Fibroblast of skin of left quadriceps (primary cell): ENCODE results near the gene QPCT.

Source experiments
- DNase-seq, 2 experiments: peaks; one replicate each; pipeline ENCODE4 v3.0.0-alpha.2; 2013; ENCODE audit warnings: low read depth in 2 of 2

The QPCT gene

DNA sequence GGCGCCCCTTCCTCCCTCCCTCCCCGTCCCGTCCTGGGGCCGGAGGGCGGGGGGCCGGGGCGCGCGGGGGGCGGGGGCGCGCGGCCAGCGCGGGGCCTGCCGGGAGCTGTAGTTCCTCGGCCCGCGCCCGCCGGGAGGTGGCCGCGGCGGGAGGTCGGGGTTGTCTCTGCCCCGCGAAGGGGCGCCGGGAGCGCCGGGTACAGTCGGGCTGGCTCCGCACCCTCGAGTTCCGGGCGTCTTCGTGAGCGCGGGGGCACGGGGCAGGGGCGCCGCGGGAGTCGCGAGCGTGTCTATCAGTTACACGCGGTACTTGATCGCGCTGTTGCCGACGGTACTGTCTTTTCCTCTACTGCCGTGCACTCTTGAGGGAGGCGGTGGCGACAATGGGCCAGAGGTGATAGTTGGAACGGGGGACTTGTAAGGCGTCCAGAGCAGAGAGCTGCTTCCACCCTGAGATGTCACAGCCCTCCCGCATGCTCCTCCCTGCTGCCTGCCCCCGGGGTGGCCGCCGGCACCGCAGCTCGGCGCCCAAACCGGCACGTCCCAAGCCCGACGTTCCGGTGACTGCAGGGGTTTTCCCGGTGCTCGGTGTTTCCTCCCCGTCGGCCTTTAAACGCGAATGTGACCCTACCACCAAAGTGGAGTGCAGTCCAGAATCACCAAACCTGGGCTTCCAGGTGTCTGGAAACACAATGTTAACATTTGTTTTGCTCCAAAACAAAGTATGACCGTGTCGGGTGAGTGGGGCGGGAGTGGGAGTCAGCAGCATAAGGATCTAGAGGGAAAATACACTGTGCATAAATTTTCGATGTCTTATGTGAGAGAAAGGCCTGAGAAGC, 19.4 kb upstream of the QPCT start, which contains the start of gene PRKD3:
Gene PRKD3, minus strand, starts transcription at position 48 of the 839 bp plus-strand sequence. CDS start 8,309 bp downstream, outside the sequence.
- no peak for DNase-seq

DNA sequence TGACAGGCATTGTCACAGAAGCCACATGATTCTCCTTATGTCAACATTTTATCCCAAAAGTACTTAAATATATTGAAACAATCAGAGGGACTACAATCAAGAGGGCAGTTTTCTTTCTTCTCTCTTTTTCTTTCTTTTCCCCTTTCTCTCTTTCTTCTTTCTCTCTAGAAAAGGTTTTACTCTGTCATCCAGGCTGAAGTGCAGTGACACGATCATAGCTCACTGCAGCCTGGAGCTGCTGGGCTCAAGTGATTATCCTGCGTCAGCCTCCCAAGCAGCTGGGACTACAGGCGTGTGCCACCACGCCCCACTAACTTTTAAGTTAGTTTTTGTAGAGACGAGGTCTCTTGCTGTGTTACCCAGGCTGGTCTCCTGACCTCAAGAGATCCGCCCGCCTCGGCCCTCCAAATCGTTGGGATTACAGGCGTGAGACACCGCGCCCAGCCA, 18.8 kb upstream of the QPCT start:
- DNase-seq, result no peak

DNA sequence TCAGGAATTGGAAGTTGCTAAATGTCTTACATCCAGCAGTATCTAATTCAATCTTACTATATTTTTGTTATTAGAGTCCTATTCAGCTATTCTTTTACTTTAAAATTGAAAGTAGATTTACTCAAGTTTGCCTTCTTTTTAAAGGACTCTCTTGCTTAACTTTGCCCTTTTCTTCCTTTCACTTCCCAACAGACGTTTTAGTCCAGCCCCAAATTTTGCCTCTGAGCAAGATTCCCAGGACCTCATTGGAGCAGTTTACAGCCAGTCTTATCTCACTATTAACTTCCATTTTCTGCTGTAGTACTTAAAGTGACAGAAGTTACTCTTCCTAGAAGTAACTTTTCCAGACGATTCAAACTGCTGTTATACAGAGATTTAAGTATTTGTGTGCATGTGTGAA, 18.1 kb upstream of the QPCT start:
- DNase-seq, result peak in 1 of 2 experiments; percentile 52

DNA sequence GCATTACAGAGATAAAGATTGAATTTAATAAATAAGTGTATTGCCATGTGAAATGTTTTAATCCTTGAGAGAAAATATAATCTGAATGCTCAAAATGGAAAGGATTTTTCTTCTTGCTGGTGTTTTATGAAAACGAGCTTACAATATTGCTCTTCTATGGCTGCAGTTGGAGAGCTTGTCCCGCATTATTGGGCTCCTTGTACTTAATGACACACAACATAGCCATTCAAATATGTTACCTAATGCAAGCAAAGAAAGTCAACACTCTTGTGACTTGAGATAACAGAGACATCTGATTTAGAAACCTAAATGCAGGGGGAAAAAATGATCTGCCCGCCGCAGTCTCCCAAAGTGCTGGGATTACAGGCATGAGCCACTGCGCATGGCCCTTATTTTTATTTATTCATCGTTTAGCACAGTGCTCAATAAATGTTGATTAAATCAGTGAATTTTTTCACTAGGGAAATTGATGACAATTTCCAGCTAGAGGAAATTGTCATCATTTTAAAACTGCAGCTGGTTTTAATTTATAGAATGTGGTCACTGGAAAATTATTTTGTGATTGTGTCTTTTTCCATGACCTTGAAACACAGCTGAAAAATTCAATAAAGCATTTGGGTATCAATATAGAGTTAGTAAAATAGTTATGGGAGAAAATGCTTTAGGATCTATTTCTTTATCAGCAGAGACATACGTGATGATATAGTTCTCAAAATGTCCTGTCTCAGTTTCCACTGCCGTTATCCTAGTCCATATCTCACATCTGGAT, 17.4 kb upstream of the QPCT start:
- no peak for DNase-seq

DNA sequence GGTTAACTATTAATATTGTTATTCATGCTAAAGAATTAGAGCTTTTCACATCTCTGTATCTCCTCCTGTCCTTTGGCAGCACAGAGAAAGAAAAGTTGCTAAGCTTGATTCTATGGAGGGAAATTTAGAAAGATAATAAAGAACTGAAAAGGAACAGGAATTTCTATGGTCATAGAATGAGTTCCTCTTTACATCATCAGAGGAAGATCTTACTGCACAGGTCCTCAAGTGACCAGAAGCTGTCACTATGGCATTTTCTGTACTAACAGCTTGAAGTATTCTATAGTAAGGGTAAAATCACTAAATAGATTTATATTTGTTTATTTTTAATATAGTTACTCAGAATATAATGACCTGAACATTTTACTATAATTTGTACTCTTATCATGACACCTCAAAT, 13.7 kb upstream of the QPCT start:
- DNase-seq, result no peak

DNA sequence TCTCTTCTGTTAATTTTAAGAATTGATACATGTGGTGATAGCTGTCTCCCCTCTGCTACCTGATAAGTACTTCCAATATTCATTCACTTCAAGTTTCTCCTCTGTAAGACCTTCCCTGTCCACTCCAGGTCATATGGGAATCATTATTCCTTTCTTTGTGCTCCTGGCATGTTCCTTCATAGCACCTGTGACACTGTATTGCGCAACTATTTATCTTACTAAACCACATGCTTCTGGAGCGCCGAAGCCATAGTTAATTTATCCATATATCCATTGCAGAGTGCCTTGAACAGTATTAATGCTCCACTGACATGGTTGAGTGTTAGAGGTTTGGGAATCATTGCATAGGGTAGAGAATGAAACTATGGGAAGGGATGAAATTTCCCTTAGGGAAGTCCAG, 11.9 kb upstream of the QPCT start:
- no peak for DNase-seq

DNA sequence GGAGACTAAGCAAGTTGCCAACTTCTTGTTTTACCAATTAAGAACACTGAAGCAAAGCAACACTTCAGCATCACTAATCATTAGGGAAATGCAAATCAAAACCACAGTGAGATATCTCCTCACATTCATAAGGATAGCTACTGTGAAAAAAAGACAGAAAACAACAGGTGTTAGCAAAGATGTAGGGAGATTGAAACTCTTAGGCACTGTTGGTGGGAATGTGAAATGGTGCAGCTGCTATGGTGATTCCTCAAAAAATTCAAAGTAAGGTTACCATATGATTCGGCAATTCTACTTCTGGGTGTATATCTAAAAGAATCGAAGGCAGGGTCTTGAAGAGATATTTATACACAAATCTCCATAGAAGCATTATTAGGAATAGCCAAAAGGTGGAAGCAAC, 11.2 kb upstream of the QPCT start:
- DNase-seq, result no peak

DNA sequence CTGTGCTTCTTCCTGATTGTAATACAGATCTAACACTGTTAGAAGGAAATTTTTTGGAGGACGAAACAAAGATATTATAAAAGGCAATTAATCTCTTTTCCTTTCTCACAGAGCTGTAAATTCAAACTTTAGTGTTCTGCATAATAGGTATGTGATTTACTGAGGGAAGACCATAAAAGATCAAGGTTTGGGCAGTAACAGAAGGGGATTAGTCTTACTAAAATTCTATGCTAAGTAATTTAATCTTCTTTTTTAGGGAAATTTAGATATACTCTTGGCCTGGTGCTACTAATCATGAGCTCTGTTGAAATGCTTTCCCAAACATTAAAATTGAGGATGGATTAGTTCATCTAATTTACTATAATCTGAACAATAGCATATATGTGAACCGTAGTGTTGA, 8.8 kb upstream of the QPCT start:
- DNase-seq, result no peak

DNA sequence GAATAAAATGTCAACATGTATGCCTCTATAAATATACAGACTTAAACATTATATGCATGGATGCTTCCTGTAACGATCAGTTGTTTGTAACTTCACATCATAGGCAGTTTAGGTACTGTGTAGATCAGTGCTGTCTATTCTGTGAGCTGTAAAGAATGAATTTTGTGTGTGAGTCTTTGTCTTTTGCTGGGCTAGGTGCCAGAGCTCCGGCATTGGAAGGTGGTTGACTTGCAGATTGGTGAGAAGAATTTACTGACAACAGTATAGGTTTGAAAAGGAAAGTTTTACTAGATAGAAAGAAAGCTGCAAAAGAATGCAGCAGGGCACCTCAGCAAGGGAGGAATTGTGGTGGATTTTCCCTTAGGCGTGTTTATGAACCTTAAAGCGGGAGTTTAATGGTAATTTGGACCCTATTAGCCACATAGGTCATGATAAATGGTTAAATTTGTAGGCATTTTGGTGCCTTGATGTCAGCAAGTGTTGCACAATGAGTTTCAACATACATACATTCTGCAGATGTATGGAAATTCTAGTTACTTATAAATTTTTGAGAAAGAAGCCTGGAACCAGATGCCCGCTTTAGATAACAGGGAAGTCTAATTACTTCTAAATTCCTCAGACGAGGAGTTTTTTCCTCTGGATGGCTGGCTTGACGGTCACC, 6.7 kb upstream of the QPCT start:
- peak; percentile 40 to 48 for DNase-seq

DNA sequence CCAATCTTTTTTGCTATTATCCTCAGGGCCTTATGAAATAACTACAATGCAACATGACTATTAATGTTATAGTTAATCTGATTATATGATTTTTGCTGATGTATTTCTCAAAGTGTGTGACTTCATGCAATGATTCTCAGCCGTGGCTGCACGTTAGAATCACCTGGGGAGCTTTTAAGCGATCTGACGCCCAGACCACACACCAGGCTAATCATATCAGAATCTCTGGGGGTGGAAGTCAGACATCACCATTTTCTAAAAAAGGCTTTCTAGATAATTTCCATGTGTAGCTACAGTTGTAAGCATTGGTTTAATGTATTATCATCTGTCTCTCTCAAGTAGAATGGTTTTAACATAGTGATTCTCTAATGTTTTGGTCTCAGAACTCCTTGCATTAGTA, 5.5 kb upstream of the QPCT start:
- no peak for DNase-seq

DNA sequence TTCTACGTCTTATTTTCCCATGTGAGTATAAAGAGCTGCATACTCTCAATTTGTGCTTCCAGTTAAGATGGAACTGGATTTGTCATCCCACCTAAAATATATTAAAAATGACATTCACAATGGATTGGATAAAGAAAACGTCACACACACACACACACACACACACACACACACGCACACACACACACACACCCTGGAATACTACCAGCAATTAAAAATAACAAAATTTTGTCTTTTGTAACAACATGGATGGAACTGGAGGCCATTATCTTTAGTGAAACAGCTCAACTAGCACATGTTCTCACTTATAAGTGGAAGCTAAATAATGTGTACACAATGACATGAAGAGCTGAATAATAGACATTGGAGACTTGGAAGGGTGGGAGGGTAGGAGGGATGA, 3.8 kb upstream of the QPCT start:
- no peak for DNase-seq

DNA sequence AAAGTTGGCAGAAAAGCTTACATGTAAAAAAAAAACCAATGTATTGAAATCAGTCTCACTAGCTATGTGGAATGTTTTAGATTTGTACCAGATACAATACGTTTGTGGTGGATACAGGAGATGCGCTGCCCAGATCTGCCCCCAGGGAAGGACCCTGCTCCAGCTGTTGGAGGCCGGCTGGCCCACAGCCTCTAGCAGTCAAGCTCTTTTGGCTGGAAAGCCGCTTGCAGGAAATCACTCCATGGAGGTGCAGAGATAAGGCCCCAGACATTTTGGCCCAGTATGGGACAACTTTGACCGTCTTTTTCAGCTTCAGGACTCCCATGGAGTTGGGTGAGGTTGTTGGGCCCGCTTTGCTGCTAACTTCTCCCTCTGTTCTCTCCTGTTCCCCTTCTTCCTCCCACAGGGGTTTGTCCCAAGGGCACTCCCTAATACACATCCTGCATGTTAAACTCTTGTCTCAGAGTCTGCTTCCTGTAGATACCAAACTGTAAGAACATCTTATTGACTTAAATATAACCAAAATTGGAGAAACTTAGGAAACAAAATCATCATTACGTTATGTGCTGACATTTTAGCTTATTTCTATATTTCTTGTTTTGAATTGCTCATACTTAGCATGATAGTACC, 1.7 kb upstream of the QPCT start:
- DNase-seq, result no peak

DNA sequence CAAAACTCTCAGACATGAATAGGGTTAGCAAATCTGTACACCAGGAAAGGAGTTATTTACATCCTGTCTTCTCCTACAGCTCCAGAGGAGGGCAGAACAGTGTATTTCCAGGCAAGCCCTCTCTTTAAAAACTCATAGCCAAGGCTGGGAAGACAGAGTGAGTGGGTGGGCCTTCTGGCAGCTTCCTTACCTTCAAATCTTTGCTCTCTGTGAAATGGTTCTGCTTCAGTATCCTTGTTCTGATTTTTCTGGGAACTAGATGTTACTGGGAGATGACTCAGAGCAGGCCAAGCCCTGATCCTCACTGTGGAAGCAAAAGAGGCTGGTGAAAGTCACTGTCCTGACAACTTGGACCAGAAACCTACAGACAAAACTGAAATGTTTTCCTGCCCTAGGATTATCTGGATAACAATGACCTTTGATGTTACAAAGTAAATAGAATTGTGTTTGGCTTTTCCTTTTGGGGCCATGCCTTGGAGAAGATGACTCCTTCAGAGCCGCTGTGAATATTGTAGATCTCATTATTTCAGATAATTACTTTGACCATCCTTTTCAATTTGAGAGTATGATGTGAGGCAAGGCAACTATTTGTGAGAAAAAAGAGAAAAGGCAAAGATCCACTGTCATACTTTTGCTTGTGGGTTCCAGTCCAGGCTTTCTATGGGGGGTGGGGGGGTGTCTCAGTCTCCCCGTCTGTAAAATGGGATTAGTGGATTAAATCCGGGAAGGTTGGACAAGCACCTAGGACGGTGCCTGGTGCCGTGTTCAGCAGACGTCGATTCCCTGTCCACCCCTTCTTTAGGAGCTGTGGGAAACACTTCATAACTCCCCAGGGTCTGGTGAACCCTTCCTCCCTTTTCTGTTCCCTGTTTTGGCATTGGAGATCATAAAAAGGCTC, 644 bp upstream of the QPCT start:
- peak in 1 of 2 experiments; percentile 37 for DNase-seq

DNA sequence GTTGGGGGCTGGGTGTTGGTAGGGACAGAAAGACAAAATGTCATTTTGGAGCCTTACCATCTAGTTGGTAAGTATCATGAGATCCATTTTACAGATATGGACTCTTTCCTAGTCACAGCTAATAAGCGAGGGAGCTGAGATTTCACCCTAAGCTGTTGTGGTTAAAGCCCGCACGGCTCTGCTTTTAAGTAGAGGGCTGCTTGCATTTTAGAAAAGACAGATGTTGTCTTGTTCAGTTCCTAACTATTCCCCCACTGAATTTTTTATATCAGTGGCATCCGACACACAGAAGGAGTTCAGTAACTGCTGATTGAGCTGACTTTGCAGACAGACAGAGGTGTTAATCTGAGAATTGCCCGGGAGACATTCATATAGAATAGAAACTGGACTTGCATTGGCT, 3.7 kb downstream of the QPCT start:
- DNase-seq, result no peak

DNA sequence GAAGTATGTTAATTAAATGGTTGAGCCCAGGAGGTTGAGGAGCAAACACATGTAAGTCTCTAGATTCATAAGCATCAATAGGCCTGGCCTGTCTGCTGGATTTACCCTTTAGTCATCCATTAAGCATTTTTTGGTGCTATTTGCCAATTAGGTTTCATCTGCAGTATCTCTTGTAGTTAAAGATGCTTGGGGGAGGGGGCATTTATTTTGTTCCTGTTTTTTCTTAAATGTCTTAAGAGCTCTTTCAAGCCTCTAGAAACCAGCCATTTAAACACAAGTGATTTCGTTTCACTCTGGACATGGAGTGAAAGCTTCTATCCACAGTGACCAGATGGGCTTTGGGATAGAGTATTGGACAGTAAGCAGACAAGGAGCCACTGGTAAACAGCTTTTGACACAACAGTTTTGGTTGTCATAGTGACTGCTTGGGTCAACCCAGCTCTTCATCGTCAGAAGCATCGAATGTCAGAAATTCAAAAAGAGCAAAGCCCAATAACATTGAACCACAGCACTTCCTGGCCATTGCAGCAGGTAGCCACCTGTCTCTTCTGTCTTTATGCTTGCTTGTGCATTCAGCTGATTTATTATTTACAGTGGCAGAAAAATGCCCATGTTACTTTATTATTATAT, 4.9 kb downstream of the QPCT start:
- DNase-seq, result no peak

DNA sequence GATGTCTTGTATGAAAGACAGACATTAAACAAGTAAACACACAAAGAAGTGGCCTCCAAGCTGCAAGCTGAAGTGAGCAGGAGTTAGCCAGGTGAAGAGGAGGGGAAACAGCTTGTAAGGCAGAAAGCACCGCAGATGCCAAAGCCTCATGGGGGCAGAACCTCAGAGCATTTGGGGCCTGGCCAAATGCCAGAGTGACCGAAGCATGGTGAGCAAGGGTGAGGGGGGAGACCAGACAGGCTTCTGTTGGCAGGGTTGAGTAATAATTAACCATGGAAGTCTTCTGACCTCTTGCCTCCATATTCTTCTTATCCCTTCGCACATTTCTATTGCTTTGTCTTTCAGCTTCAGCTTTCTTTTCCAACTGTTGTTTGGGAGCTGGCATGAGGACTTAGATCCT, 5.6 kb downstream of the QPCT start:
- DNase-seq, result no peak

DNA sequence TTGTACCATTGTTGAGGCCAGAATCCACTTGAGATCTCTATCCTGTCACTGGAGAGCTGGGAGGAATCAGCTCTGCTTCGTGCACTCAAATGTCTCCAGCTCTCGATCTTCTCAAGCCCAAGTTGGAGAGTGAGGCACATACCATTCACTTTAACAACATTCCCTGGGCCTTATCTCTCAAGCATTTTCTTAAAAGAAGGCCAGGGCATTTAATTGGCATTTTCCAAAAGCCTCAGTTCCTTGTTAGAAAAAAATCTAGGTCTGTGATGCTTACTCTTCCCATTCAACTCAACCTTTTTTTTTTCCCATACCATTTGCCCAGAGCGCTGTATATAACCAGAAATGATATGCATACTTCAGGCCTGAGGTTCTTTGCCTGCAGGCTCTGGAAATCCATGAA, 10.1 kb downstream of the QPCT start:
- no peak for DNase-seq

DNA sequence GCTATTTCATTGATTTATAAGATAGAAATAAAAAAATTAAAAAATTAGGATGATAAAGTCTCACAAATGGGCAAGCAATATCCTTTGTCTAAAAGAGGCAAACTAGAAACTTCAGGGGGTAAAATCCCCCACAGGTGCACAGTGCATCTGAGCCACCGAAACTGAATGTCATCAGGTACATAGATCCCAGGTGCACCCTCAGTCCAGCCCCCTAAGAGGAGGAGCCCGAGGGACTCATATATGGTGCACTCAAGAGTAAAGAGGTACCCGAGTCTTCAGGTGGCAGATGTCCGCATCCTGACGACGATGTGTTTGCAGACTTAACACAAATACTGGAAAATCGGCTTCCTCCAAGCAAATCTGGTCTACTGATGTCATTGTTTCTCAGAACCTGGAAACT, 11.3 kb downstream of the QPCT start:
- DNase-seq, result no peak

DNA sequence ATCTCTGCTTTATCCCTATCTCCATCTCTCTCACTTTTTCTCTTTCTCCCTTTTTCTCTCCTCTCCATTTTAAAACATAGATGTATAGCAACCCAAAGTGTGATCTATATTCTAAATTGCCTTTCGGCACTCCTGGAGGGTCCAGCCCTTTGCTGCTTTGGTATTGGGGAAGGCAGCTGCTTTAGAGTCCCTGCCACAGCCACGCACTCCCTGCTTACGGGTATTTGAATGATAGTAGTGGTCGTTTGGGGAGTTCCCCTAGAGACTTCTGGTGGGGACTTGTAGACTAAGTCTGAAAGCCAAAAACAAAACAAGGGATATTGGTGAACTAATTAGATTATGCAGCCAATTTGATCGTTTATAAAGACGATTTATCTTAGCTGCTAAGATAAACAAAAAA, 11.9 kb downstream of the QPCT start:
- no peak for DNase-seq

DNA sequence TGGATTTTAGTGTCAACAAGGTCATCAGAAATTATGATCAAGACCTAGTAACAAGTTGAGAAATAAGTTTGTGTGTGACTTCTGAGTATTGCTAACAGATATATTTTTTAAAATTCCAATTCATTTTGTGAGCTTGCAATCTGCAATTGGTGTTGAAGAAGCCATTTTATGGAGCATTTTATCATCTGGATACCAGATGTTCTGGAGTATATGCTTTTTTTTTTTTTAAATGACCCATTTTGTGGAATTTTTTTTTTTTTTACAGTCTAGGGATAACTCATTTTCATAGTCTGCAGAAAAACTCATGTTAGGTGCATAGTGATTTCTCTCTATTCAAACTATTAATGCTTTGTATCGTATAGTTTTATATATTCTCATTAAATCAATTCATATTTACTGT, 12.6 kb downstream of the QPCT start:
- peak in 1 of 2 experiments; percentile 52 for DNase-seq

DNA sequence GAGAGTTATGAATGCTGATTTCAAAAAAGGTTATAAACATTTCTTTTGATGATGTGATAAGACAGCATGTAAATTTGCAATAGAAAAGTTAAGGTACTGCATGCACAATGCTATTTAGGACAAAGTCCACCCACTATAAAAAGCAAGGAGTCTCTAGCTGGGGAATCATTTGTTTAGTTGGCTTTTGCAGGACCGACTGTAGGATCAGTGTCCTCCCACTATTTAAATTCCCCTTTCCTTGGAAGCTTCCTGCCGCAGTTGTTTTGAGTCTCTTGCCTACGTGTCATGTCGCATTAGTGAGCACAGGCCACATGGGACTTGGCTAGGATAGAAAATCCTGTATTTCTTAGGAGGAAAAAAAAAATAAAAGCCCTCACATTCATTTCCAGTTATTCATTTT, 13.1 kb downstream of the QPCT start:
- DNase-seq, result no peak
